ENCODE results near the gene OR2A7.
"Not testable (repeated sequence)": the region's sequence is repeated elsewhere in the genome, so short reads cannot be mapped to it uniquely, and the experiment has no call there.

OR2A7 gene

GRCh38 chr7:144264692-144265091, at the start of gene OR2A7:
TSS of gene OR2A7 (minus strand) at chr7:144264792. CDS start at chr7:144259628, 5,164 bp downstream.
- DNase-seq (ENCODE audit: low read depth); H3K4me3 ChIP-seq (ENCODE audit: low read length): not testable (repeated sequence)

- not testable (repeated sequence) for H3K4me3 ChIP-seq (ENCODE audit: low read length); DNase-seq (ENCODE audit: low read depth)
Observed at GRCh38 chr7:144311872-144312469, 47.4 kb upstream of the OR2A7 start, which contains the start of gene OR2A1. TSS of gene OR2A1 (plus strand) at chr7:144312419. CDS start at chr7:144318125, 5,706 bp downstream.

- DNase-seq (ENCODE audit: low read depth); H3K4me3 ChIP-seq (ENCODE audit: low read length): not testable (repeated sequence)
Observed at GRCh38 chr7:144311218-144311617, 46.6 kb upstream of the OR2A7 start.

GRCh38 chr7:144309702-144310101, 45.1 kb upstream of the OR2A7 start:
- DNase-seq (ENCODE audit: low read depth): not testable (repeated sequence)

GRCh38 chr7:144305156-144305555, 40.6 kb upstream of the OR2A7 start:
- not testable (repeated sequence) for H3K4me3 ChIP-seq (ENCODE audit: low read length); DNase-seq (ENCODE audit: low read depth)

More at GRCh38 chr7:144309702-144310101, 45.1 kb upstream of the OR2A7 start:
- not testable (repeated sequence) for H3K4me3 ChIP-seq (ENCODE audit: low read length)

GRCh38 chr7:144303607-144304006, 39.0 kb upstream of the OR2A7 start:
- not testable (repeated sequence) for DNase-seq (ENCODE audit: low read depth); H3K4me3 ChIP-seq (ENCODE audit: low read length)

- not testable (repeated sequence) for DNase-seq (ENCODE audit: low read depth)
Observed at GRCh38 chr7:144302578-144303303, 38.1 kb upstream of the OR2A7 start.

GRCh38 chr7:144293794-144294499, 29.4 kb upstream of the OR2A7 start:
- H3K4me3 ChIP-seq (ENCODE audit: low read length); DNase-seq (ENCODE audit: low read depth): not testable (repeated sequence)

More at GRCh38 chr7:144302578-144303303, 38.1 kb upstream of the OR2A7 start:
- not testable (repeated sequence) for H3K4me3 ChIP-seq (ENCODE audit: low read length)

GRCh38 chr7:144292384-144293161, 28.0 kb upstream of the OR2A7 start:
- H3K4me3 ChIP-seq (ENCODE audit: low read length); DNase-seq (ENCODE audit: low read depth): not testable (repeated sequence)

GRCh38 chr7:144291607-144292006, 27.0 kb upstream of the OR2A7 start:
- not testable (repeated sequence) for H3K4me3 ChIP-seq (ENCODE audit: low read length); DNase-seq (ENCODE audit: low read depth)

- DNase-seq (ENCODE audit: low read depth); H3K4me3 ChIP-seq (ENCODE audit: low read length): not testable (repeated sequence)
Observed at GRCh38 chr7:144287171-144287784, 22.7 kb upstream of the OR2A7 start.

GRCh38 chr7:144283716-144284115, 19.1 kb upstream of the OR2A7 start:
- H3K4me3 ChIP-seq (ENCODE audit: low read length); DNase-seq (ENCODE audit: low read depth): not testable (repeated sequence)

GRCh38 chr7:144282490-144282889, 17.9 kb upstream of the OR2A7 start:
- not testable (repeated sequence) for H3K4me3 ChIP-seq (ENCODE audit: low read length); DNase-seq (ENCODE audit: low read depth)

GRCh38 chr7:144281981-144282380, 17.4 kb upstream of the OR2A7 start:
- DNase-seq (ENCODE audit: low read depth); H3K4me3 ChIP-seq (ENCODE audit: low read length): not testable (repeated sequence)

- DNase-seq (ENCODE audit: low read depth); H3K4me3 ChIP-seq (ENCODE audit: low read length): not testable (repeated sequence)
Observed at GRCh38 chr7:144280010-144280409, 15.4 kb upstream of the OR2A7 start.

GRCh38 chr7:144275281-144275680, 10.7 kb upstream of the OR2A7 start:
- not testable (repeated sequence) for DNase-seq (ENCODE audit: low read depth); H3K4me3 ChIP-seq (ENCODE audit: low read length)

- DNase-seq (ENCODE audit: low read depth); H3K4me3 ChIP-seq (ENCODE audit: low read length): not testable (repeated sequence)
Observed at GRCh38 chr7:144269188-144269587, 4.6 kb upstream of the OR2A7 start, which contains the start of gene CTAGE8. TSS of gene CTAGE8 (minus strand) at chr7:144269288. CDS start at chr7:144269250, 38 bp downstream.

GRCh38 chr7:144262128-144262527, 2.5 kb downstream of the OR2A7 start:
- not testable (repeated sequence) for DNase-seq (ENCODE audit: low read depth); H3K4me3 ChIP-seq (ENCODE audit: low read length)

GRCh38 chr7:144259067-144259466, 5.5 kb downstream of the OR2A7 start:
- H3K4me3 ChIP-seq (ENCODE audit: low read length); DNase-seq (ENCODE audit: low read depth): not testable (repeated sequence)

Data from AG10803 (cell line).